Brain microvascular endothelial cell (primary cell): ENCODE results near the gene FMO1.

ENCODE experiments used
- DNase-seq: peaks from one replicate; pipeline ENCODE4 v3.0.0-alpha.2; 2020
- H3K27ac ChIP-seq: fragments of 250-450 bp; sonication (Bioruptor Pico); 2 replicates; pipeline ENCODE4 v1.5.1; 2020; ENCODE audit warnings: mild to moderate bottlenecking, moderate library complexity
- H3K27me3 ChIP-seq: fragments of 250-450 bp; sonication (Bioruptor Pico); replicated peaks from 2 replicates; pipeline ENCODE4 v1.5.1; 2020; ENCODE audit warnings: mild to moderate bottlenecking
- H3K36me3 ChIP-seq: fragments of 250-450 bp; sonication (Bioruptor Pico); replicated peaks from 2 replicates; pipeline ENCODE4 v1.5.1; 2020; ENCODE audit warnings: mild to moderate bottlenecking
- H3K4me3 ChIP-seq: 2 replicates; pipeline ENCODE4 v1.5.1; 2011; ENCODE audit warnings: low read depth, mild to moderate bottlenecking, control low read depth, low read length, moderate library complexity
- CTCF ChIP-seq: IDR thresholded peaks from 2 replicates; pipeline ENCODE4 v1.5.1; 2011; ENCODE audit warnings: low read depth, mild to moderate bottlenecking, moderate library complexity, low read length, control low read depth, inconsistent platforms; ENCODE audit errors: missing control alignments
- in situ Hi-C: cut with HindIII; loops from 2 replicates; pipeline ENCODE4 v1.10.0; 2017; ENCODE audit warnings: low sequenced_read_pairs, low pct_ligation_motif_present

The FMO1 gene

GRCh38 chr1:171329251-171329650, 81.0 kb downstream of the FMO1 start:
- no peak for DNase-seq
- no peaks in the 10 kb centered on the region for H3K27me3 ChIP-seq
- in situ Hi-C loops = no loop called here
- no peaks in the 10 kb centered on the region for H3K36me3 ChIP-seq
- H3K4me3 ChIP-seq = no peak overlapping the region
- no peak overlapping the region for H3K27ac ChIP-seq
- TF ChIP-seq CTCF = no peak

DNA sequence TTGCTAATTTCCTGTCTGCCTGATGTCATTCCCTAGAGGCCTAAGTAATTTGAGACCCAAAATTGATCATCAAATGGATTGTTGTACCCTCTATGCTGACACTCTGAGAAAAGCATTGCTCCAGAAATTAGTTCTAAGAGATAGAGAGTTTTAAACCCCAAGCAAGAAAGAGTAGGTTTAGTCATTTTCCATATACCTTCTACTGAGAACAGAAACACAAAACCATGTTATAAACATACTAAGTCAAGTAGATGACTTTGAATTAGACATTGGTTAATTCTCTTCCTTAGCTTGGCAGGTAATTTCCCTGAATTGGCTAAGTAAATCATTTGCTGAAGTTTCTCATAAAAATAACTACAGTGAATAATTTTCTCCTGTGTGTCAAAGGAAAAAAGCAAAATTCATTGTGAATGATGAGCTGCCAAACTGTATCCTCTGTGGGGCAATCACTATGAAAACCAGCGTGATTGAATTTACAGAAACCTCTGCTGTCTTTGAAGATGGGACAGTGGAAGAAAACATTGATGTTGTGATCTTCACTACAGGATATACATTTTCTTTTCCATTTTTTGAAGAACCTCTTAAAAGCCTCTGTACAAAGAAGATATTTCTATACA, 85.8 kb downstream of the FMO1 start:
- no peak for DNase-seq

More for the DNA sequence above, 85.8 kb downstream of the FMO1 start:
- no peaks in the 10 kb centered on the region for H3K27me3 ChIP-seq
- in situ Hi-C loops = no loop called here
- H3K27ac ChIP-seq = no peak overlapping the region
- no peak overlapping the region for H3K4me3 ChIP-seq
- no peaks in the 10 kb centered on the region for H3K36me3 ChIP-seq
- no peak for TF ChIP-seq CTCF
